GM19438 (cell line): Measurements from ENCODE around the gene IDUA.

ENCODE experiments used
- ATAC-seq: cut with Tn5 transposase; IDR thresholded peaks from one replicate; pipeline ENCODE4 v1.9.1; 2021; ENCODE audit warnings: low read depth; ENCODE audit not compliant: unreplicated experiment

IDUA gene

DNA sequence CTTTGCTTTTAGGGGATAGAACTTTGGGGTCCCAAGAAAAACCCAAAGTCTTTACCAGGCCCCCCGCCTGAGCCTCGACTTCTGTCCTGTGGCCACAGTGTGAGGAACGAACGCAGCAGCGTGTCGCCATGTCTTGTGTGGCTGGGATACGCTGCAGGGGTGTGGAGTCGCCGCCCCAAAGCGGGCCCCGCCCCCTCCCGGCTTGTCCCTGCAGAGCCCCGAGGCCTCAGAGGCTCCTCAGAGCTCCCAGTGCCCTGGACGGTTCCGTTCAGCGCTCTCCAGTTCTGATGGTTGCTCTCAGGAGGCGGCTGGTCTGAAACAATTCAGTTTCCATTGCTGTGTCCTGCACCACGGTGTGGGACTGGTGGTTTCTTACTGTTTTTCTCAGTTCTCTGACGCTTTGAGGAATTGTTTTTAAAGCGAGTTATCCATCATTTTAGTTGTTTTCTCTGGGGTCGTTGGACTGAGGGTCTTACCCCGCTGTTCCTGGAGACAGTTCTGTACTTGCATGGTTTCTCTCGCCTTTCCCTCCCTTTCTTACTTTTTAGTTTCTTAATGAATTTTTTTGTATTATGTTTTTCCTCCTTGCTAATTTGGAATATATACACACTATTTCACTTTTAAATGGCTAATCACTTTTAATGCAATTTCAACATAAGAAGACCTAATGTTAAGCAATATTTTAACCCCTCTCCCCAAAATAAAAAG lies 1.6 kb upstream of the IDUA start:
- no peak for ATAC-seq

- ATAC-seq, result peak; percentile 14
These were observed 391 bp upstream of the IDUA start for GRCh38 chr4:986428-986878.

- ATAC-seq, result no peak
These were observed 1.0 kb downstream of the IDUA start for GRCh38 chr4:987624-988513.

- no peak for ATAC-seq
These were observed 2.2 kb downstream of the IDUA start for GRCh38 chr4:988726-989721.

DNA sequence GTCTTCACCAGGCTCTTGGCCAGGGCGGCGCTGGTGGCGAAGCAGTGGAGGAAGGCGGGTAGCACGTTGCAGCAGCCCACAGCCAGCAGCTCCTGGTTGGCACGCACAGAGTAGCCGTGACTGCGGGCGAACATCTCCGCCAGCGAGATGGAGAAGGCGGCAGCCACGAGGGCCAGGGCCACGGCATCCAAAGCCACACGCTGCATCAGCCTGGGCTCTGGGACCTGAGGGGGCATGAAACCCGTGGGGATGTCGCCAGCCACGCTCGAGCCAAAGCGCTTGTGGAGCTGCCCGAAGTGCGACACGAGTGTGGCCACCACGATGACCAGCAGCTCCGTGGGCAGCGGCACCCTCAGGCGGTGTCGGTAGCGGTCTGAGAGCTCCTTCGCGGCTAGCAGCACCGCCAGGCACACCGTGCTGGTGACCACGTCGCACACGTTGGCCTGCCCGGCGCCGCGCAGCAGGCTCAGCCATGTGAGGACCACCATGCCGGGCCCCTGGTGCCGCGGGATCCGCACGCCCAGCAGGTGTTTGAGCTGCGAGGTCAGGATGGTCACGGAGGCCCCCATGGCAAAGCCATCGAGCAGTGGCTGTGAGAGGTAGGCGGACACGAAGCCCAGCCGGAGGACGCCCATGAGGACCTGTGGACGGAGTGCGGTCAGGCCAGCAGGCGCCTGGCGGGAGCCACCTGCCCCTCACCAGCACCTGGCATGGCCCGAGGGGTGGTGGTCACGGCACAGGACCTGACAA lies 3.1 kb downstream of the IDUA start:
- no peak for ATAC-seq

GRCh38 chr4:990746-991367 lies 4.0 kb downstream of the IDUA start:
- ATAC-seq, result no peak

- no peak for ATAC-seq
These were observed 4.8 kb downstream of the IDUA start for GRCh38 chr4:991451-992296.

- no peak for ATAC-seq
These were observed 5.7 kb downstream of the IDUA start for GRCh38 chr4:992297-993110.

DNA sequence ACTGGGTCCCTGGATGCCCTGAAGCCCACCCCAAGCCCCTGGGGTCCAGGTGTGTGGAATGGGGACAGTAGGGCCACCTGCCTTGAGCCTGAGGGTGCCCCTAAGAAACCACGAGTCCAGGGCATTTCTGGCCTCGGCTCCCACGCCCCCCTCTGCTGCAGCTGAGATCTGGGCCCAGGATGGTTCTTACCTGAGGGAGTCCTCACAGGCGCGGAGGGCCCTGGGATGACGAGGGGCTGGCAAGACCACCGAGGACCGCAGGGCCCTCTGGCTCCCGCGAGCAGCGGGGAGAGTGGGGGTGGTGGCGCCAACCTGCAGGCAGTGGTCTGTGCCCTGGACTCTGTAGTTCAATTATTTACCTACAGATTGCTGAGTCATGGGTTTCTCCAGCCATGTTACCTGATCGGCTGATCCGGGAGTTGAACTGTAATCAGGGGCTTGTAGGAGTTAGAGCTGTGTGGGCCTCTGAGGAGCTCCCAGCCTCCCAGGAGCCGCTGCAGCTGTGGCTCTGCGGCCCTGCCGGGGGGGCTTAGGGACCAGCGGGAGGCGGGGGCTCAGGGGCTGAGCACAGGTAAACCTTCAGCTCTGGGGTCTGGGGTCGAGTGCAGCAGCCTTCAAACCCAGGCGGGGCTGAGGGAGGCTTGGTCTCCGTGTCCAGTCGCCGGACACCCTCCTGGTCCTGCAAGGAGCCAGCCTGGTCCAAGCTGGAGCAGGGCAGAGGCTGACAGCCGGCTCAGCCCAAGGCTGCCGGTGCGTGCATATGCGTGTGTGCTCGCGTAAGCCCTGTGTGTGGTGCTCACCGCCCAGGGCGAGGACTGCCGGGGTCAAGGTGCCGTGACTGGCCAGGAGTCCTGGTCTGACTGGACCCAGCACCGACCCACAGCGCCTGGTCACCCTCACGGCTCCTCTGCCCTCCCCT lies 6.5 kb downstream of the IDUA start, which contains the start of gene SLC26A1:
TSS of gene SLC26A1 (minus strand) at position 294 of the 919 bp plus-strand sequence. CDS start 1,701 bp downstream, outside the sequence.
- no peak for ATAC-seq

GRCh38 chr4:995311-996026 lies 8.6 kb downstream of the IDUA start:
- ATAC-seq, result no peak

GRCh38 chr4:996030-996996 lies 9.5 kb downstream of the IDUA start:
- no peak for ATAC-seq

DNA sequence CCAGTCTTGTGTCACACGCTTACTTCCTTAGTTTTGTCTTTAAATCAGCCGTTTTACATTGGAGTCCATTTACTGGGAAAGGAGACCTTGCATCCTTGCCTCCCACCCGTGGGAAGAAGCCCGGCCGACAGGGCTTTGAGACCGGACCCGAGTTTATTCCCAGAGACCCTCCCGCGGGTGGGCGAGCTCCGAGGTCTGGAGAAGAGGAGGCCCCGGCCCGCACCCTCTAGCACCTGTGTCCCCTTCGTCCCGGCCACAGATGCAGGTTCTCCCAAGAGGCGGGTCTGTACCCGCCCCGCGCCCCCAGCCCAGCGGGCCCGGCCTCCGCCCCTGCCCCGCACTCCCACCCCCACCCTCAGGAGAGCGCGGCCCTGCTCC lies 10.1 kb downstream of the IDUA start:
- ATAC-seq, result no peak

GRCh38 chr4:997375-998071 lies 10.7 kb downstream of the IDUA start:
- no peak for ATAC-seq

GRCh38 chr4:998096-998691 lies 11.3 kb downstream of the IDUA start:
- ATAC-seq, result no peak
